GM18508 (cell line): Measurements from ENCODE around the gene C2orf42.
"Not testable (repeated sequence)": the region's sequence is repeated elsewhere in the genome, so short reads cannot be mapped to it uniquely, and the experiment has no call there.

ENCODE experiments used
- ATAC-seq: cut with Tn5 transposase; IDR thresholded peaks from one replicate; pipeline ENCODE4 v1.9.1; 2021; ENCODE audit warnings: moderate number of reproducible peaks; ENCODE audit not compliant: insufficient read depth, unreplicated experiment

The C2orf42 gene

GRCh38 chr2:70133491-70134322 lies 57.1 kb downstream of the C2orf42 start:
- no peak for ATAC-seq

GRCh38 chr2:70133127-70133452 lies 57.7 kb downstream of the C2orf42 start:
- no peak for ATAC-seq

GRCh38 chr2:70132244-70133126 lies 58.3 kb downstream of the C2orf42 start:
- peak; percentile 34 for ATAC-seq

- ATAC-seq = not testable (repeated sequence)
Measured at GRCh38 chr2:70131344-70132143, 59.3 kb downstream of the C2orf42 start.

- no peak for ATAC-seq
Measured at GRCh38 chr2:70128005-70128404, 62.8 kb downstream of the C2orf42 start.

GRCh38 chr2:70126413-70126812 lies 64.4 kb downstream of the C2orf42 start:
- no peak for ATAC-seq

- no peak for ATAC-seq
Measured at GRCh38 chr2:70125498-70125898, 65.3 kb downstream of the C2orf42 start.

GRCh38 chr2:70124983-70125480 lies 65.8 kb downstream of the C2orf42 start:
- ATAC-seq = no peak

GRCh38 chr2:70123829-70124116 lies 67.0 kb downstream of the C2orf42 start:
- ATAC-seq = no peak

- no peak for ATAC-seq
Measured at GRCh38 chr2:70123051-70123828, 67.6 kb downstream of the C2orf42 start.

GRCh38 chr2:70122470-70122869 lies 68.3 kb downstream of the C2orf42 start:
- no peak for ATAC-seq

GRCh38 chr2:70121627-70122372 lies 69.0 kb downstream of the C2orf42 start:
- no peak for ATAC-seq

GRCh38 chr2:70118798-70119454 lies 71.9 kb downstream of the C2orf42 start:
- ATAC-seq = no peak

GRCh38 chr2:70116936-70117552 lies 73.8 kb downstream of the C2orf42 start:
- no peak for ATAC-seq

GRCh38 chr2:70115646-70116442 lies 75.0 kb downstream of the C2orf42 start:
- peak; percentile 35 for ATAC-seq

- ATAC-seq = no peak
Measured at GRCh38 chr2:70113359-70114070, 77.3 kb downstream of the C2orf42 start.
